ENCODE data around the gene KLC4. TPM values are rescaled to one million over a fixed set of nuclear protein-coding genes. Genes with fewer than 3 reads are reported as not detected.

KLC4 gene
- polyA plus RNA-seq, 1 experiment: 9.1 TPM

- ChIA-PET CTCF (interaction anchor here (1.4 kb wide), 1 partner anchor 12 kb away, joined by 5 read pairs; no protein-coding TSS in a partner anchor), POLR2A (interaction anchor here (1.1 to 2.4 kb wide), 3 partner anchors 12 to 39 kb away, joined by 3 to 18 read pairs (median 4); partner anchors contain the start of genes CUL7 and PTK7)
- no peak for TF ChIP-seq CTCF (IDR thresholded peaks at IDR 0.05; ENCODE audit: low read depth, low read length)
- no peaks in the 10 kb centered on the region for H3K27me3 ChIP-seq (ENCODE audit: control insufficient read depth, insufficient read depth, low read length)
- no peaks in the 10 kb centered on the region for H3K9me3 ChIP-seq (ENCODE audit: control insufficient read depth, insufficient read depth, low read length)
- no peak overlapping the region for H3K4me3 ChIP-seq (ENCODE audit: low read depth, low read length)
- no peak for DNase-seq (ENCODE audit: low read depth, low spot score)
- H3K27ac ChIP-seq (ENCODE audit: low read depth, low read length): peak overlapping the region; percentile 49
Observed at GRCh38 chr6:43089874-43090558, 30.6 kb downstream of the KLC4 start.

DNA sequence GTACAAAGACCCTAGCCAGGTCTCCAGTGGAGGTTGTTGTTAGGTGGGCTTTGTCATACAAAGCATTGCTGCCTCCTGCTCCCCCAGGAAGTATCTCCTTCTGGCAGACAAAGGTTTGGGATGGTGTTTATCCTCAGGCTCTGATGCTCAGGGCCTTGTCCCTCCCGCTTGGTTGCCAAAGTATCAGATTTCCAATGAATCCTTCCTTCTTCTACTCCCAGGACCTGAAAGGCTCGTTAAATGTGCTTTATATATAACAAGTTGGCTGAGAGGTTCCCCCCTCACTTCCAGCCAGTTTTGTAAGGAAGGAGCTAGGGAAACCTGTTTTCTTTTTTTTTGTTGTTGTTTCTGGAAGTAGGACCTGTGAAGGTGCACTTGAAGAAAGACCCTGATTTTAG, 31.1 kb downstream of the KLC4 start:
- CTCF ChIA-PET: no interaction called here
- H3K4me3 ChIP-seq (ENCODE audit: low read depth, low read length): no peak overlapping the region; the same call in 1 of the 2 replicates
- POLR2A ChIA-PET: interaction anchor here (1.1 to 2.4 kb wide), 3 partner anchors 13 to 37 kb away, joined by 3 to 18 read pairs (median 6); partner anchors contain the start of genes CUL7 and PTK7
- no peaks in the 10 kb centered on the region for H3K9me3 ChIP-seq (ENCODE audit: control insufficient read depth, insufficient read depth, low read length)
- TF ChIP-seq CTCF (IDR thresholded peaks at IDR 0.05; ENCODE audit: low read depth, low read length): no peak
- peak overlapping the region; percentile 49 for H3K27ac ChIP-seq (ENCODE audit: low read depth, low read length)
- no peak for DNase-seq (ENCODE audit: low read depth, low spot score)
- H3K27me3 ChIP-seq (ENCODE audit: control insufficient read depth, insufficient read depth, low read length): no peaks in the 10 kb centered on the region

DNA sequence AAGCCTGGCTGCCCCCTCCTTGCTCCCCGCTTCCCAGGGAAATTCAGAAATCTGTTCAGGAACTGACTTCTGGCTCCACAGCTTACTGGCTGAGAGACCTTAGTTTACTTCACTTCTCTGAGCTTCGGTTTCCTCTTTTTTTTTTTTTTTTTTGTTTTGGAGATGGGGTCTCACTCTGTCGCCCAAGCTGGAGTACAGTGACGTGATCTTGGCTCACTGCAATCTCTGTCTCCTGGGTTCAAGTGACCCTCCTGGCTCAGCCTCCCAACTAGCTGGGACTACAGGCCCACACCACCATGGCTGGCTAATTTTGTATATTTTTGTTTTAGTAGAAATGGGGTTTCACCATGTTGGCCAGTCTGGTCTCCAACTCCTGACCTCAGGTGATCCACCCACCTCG, 31.6 kb downstream of the KLC4 start:
- Histone ChIP-seq H3K27ac (ENCODE audit: low read depth, low read length) (peak overlapping the region; percentile 49), H3K4me3 (ENCODE audit: low read depth, low read length) (no peak overlapping the region; the same call in 1 of the 2 replicates), H3K9me3 (ENCODE audit: control insufficient read depth, insufficient read depth, low read length) (no peaks in the 10 kb centered on the region), H3K27me3 (ENCODE audit: control insufficient read depth, insufficient read depth, low read length) (no peaks in the 10 kb centered on the region)
- ChIA-PET POLR2A (interaction anchor here (1.1 to 2.4 kb wide), 3 partner anchors 13 to 37 kb away, joined by 3 to 18 read pairs (median 6); partner anchors contain the start of genes CUL7 and PTK7), CTCF (no interaction called here)
- no peak for TF ChIP-seq CTCF (IDR thresholded peaks at IDR 0.05; ENCODE audit: low read depth, low read length)
- DNase-seq (ENCODE audit: low read depth, low spot score): no peak

GRCh38 chr6:43091436-43091991, 32.1 kb downstream of the KLC4 start:
- no peak overlapping the region for H3K27ac ChIP-seq (ENCODE audit: low read depth, low read length)
- no peaks in the 10 kb centered on the region for H3K9me3 ChIP-seq (ENCODE audit: control insufficient read depth, insufficient read depth, low read length)
- no peak for DNase-seq (ENCODE audit: low read depth, low spot score)
- H3K27me3 ChIP-seq (ENCODE audit: control insufficient read depth, insufficient read depth, low read length): no peaks in the 10 kb centered on the region
- no peak overlapping the region for H3K4me3 ChIP-seq (ENCODE audit: low read depth, low read length)
- ChIA-PET POLR2A (interaction anchor here (1.1 kb wide), 1 partner anchor 13 kb away, joined by 6 read pairs; no protein-coding TSS in a partner anchor), CTCF (no interaction called here)
- no peak for TF ChIP-seq CTCF (IDR thresholded peaks at IDR 0.05; ENCODE audit: low read depth, low read length)

DNA sequence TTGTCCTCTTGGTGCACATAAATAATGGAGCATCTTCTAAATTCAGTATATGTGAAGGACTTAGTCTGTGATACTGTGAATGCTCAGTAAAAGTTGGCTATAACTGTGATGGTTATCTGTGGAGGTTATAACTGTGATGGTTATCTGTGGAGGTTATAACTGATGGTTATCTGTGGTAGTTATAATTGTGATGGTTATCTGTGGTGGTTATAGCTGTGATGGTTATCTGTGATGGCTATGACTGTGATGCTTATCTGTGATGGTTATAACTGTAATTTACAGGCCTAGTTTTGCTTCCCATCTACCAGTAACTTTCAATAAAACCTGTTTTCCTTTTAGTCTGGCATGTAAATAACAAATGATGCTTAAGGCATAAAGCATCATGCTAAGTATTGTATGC, 33.2 kb downstream of the KLC4 start:
- Histone ChIP-seq H3K4me3 (ENCODE audit: low read depth, low read length) (no peak overlapping the region), H3K9me3 (ENCODE audit: control insufficient read depth, insufficient read depth, low read length) (no peaks in the 10 kb centered on the region), H3K27ac (ENCODE audit: low read depth, low read length) (no peak overlapping the region), H3K27me3 (ENCODE audit: control insufficient read depth, insufficient read depth, low read length) (no peaks in the 10 kb centered on the region)
- POLR2A ChIA-PET: interaction anchor here (0.6 kb wide), 1 partner anchor 314 kb away, joined by 3 read pairs; no protein-coding TSS in a partner anchor
- CTCF ChIA-PET: no interaction called here
- TF ChIP-seq CTCF (IDR thresholded peaks at IDR 0.05; ENCODE audit: low read depth, low read length): no peak
- no peak for DNase-seq (ENCODE audit: low read depth, low spot score)
